Measurements from ENCODE around the gene EHD4.

GRCh38 chr15:41970456-41970855 is 1.9 kb downstream of the EHD4 start:
- TF ChIP-seq CTCF (IDR thresholded peaks at IDR 0.05; ENCODE audit: low read depth, low read length) (no peak), EZH2phosphoT487 (IDR thresholded peaks at IDR 0.05; ENCODE audit: low read depth) (no peak)
